OCI-LY7 (cell line): ENCODE data around the gene PHF12. TPM values are rescaled to one million over a fixed set of nuclear protein-coding genes. Genes with fewer than 3 reads are reported as not detected.

ENCODE experiments used
- BruUV-seq: library from RNA; stranded (reverse); fragments of 400-500 nt; replicated peaks from 2 replicates; lab custom pipeline; 2021; lab: Mats Ljungman, UMichigan
- CTCF ChIA-PET: fragments of 300-600 bp; sonication (Branson Sonifier 250); formaldehyde crosslinking; loops from one replicate; lab custom pipeline; 2022; ENCODE audit warnings: antibody characterized with exemption; ENCODE audit not compliant: unreplicated experiment; lab: Charles Lee
- POLR2A ChIA-PET: fragments of 300-600 bp; sonication (Branson Sonifier 250); formaldehyde crosslinking; loops from one replicate; lab custom pipeline; 2022; ENCODE audit warnings: antibody characterized with exemption; lab: Charles Lee
- DNase-seq: peaks from one replicate; pipeline ENCODE4 v3.0.0-alpha.2; 2015; ENCODE audit warnings: low spot score
- H2AFZ ChIP-seq: fragments of 200-600 bp; sonication (generic), shearing (Covaris generic); 2 replicates; pipeline ENCODE4 v1.6.1; 2014; ENCODE audit warnings: mild to moderate bottlenecking, antibody characterized with exemption, low read length, moderate library complexity
- H3K27ac ChIP-seq: fragments of 200-600 bp; sonication (generic); 2 replicates; pipeline ENCODE4 v1.5.1; 2014; ENCODE audit warnings: mixed run types, low read depth, mild to moderate bottlenecking, moderate library complexity, low read length, inconsistent platforms; ENCODE audit not compliant: poor library complexity, severe bottlenecking
- H3K36me3 ChIP-seq: fragments of 200-600 bp; sonication (generic); 2 replicates; pipeline ENCODE4 v1.6.1; 2014; ENCODE audit warnings: mild to moderate bottlenecking, antibody characterized with exemption, low read length, moderate library complexity, mixed read lengths; ENCODE audit not compliant: insufficient read depth
- H3K4me1 ChIP-seq: fragments of 200-600 bp; sonication (generic); 2 replicates; pipeline ENCODE4 v1.5.1; 2014; ENCODE audit warnings: mild to moderate bottlenecking, low read length; ENCODE audit not compliant: insufficient read depth, poor library complexity, severe bottlenecking
- H3K4me2 ChIP-seq: fragments of 200-600 bp; sonication (generic); 2 replicates; pipeline ENCODE4 v1.6.1; 2014; ENCODE audit warnings: mild to moderate bottlenecking, low read length
- H3K4me3 ChIP-seq: fragments of 200-600 bp; sonication (generic); 2 replicates; pipeline ENCODE4 v1.5.1; 2014; ENCODE audit warnings: mild to moderate bottlenecking, low read depth, low read length; ENCODE audit not compliant: poor library complexity, severe bottlenecking
- H3K79me2 ChIP-seq: fragments of 200-600 bp; sonication (generic); 2 replicates; pipeline ENCODE4 v1.6.1; 2016; ENCODE audit warnings: low read depth, mild to moderate bottlenecking, low read length, moderate library complexity, mixed read lengths; ENCODE audit not compliant: insufficient read depth
- H3K9me2 ChIP-seq: fragments of 200-600 bp; sonication (generic); 2 replicates; pipeline ENCODE4 v1.6.1; 2016; ENCODE audit warnings: mild to moderate bottlenecking, low read length, mixed read lengths; ENCODE audit not compliant: insufficient read depth
- H3K9me3 ChIP-seq: fragments of 200-600 bp; sonication (generic); 2 replicates; pipeline ENCODE4 v1.6.1; 2014; ENCODE audit warnings: mild to moderate bottlenecking, mixed run types, low read length, mixed read lengths
- H4K20me1 ChIP-seq: fragments of 200-600 bp; sonication (generic); 2 replicates; pipeline ENCODE4 v1.6.1; 2014; ENCODE audit warnings: mild to moderate bottlenecking, antibody characterized with exemption, low read length, moderate library complexity, mixed read lengths; ENCODE audit not compliant: insufficient read depth
- EZH2phosphoT487 ChIP-seq: fragments of 200-600 bp; sonication (generic); IDR thresholded peaks from 2 replicates; pipeline ENCODE4 v1.6.1; 2018; ENCODE audit warnings: low read depth, borderline replicate concordance, mild to moderate bottlenecking, mixed run types, antibody characterized with exemption, low read length, moderate library complexity, mixed read lengths
- intact Hi-C: fragments of 100-400 bp; cut with micrococcal nuclease; formaldehyde crosslinking; loops from one replicate; pipeline ENCODE4 v1.10.0; 2022; ENCODE audit not compliant: unreplicated experiment
- total RNA-seq, 2 experiments: library from RNA; depleted of rRNA in 1 of 2; stranded (reverse); fragments of >200 nt in 1 of 2; shearing (Covaris generic) in 1 of 2; gene quantifications; 2 replicates each; pipeline ENCODE4 v1.2.3, GENCODE V29; 2014 to 2022
- TF ChIP-seq, protein P1 (sequence below): fragments of 200-600 bp; sonication (generic); conservative IDR thresholded peaks from 2 replicates; pipeline ENCODE4 v1.5.1; 2014; ENCODE audit warnings: mild to moderate bottlenecking, antibody characterized with exemption, low read length, moderate library complexity, mixed read lengths

Gene PHF12
- total RNA-seq, 2 experiments from 2014 or later = 40.6 to 62.5 TPM

DNA sequence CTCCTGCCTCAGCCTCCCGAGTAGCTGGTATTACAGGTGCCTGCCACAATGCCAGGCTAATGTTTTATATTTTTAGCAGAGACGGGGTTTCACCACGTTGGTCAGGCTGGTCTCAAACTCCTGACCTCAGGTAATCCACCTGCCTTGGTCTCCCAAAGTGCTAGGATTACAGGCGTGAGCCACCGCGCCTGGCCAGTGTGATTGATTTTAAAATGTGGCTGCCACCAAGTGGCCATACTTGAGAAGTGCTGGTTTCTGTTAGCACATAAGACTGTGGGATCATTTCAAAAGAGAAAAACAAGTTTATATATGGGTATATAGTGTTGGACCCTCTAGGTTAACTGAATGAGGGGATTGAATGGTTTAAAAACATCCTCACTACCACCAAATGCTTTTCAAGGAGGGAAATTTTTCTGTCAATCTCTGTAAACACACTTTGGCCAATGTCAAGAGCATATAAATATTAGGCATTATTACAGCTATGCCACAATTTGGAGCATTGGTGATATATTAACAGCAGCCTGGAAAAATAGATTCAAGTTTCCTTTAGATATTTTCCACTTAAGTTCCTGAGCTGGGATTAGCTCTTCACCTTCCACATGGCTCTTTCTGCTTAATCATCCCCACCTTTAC is 34.9 kb downstream of the PHF12 start:
- no peak overlapping the region for H3K4me3 ChIP-seq
- no peaks in the 10 kb centered on the region for H4K20me1 ChIP-seq
- no peaks in the 10 kb centered on the region for H3K9me2 ChIP-seq
- peak; percentile 62 for DNase-seq
- H3K4me1 ChIP-seq = no peaks in the 10 kb centered on the region
- ChIA-PET POLR2A (interaction anchor here (0.7 kb wide), 1 partner anchor 63 kb away, joined by 3 read pairs; no protein-coding TSS in a partner anchor), CTCF (interaction anchor here (1.5 kb wide), 1 partner anchor 152 kb away, joined by 3 read pairs; no protein-coding TSS in a partner anchor)
- H3K9me3 ChIP-seq = no peaks in the 10 kb centered on the region
- H3K36me3 ChIP-seq = peaks cover 96% of the 10 kb centered on the region
- TF ChIP-seq, protein P1, sequence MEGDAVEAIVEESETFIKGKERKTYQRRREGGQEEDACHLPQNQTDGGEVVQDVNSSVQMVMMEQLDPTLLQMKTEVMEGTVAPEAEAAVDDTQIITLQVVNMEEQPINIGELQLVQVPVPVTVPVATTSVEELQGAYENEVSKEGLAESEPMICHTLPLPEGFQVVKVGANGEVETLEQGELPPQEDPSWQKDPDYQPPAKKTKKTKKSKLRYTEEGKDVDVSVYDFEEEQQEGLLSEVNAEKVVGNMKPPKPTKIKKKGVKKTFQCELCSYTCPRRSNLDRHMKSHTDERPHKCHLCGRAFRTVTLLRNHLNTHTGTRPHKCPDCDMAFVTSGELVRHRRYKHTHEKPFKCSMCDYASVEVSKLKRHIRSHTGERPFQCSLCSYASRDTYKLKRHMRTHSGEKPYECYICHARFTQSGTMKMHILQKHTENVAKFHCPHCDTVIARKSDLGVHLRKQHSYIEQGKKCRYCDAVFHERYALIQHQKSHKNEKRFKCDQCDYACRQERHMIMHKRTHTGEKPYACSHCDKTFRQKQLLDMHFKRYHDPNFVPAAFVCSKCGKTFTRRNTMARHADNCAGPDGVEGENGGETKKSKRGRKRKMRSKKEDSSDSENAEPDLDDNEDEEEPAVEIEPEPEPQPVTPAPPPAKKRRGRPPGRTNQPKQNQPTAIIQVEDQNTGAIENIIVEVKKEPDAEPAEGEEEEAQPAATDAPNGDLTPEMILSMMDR = peak; percentile 85
- no peak for TF ChIP-seq EZH2phosphoT487
- no peaks in the 10 kb centered on the region for H3K79me2 ChIP-seq
- intact Hi-C loops = loop anchor here (1.0 kb wide), 1 partner anchor 153 kb away; no protein-coding TSS in a partner anchor
- H3K4me2 ChIP-seq = no peak overlapping the region
- no peak overlapping the region for H3K27ac ChIP-seq
- no peak overlapping the region for H2AFZ ChIP-seq
- BruUV-seq = no TSS peak

DNA sequence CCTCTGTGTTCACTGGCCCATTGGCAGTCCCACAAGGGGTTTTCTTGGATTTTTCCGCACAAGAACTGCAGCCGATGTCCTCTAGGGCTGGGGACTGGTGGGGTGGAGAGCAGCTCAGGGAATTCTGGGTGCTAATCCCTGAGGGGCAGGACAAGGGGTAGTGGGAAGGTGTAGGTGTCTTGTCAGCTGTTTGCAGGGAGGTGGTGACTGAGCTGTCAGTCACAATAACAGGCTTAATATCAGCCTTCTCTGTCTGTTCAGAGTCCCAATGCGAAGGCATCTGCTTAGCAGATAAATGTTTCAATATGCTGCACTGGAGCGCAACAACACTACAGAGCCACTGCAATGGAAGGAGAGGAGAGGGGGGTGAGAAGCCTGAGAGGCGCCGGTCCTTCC is 38.4 kb downstream of the PHF12 start:
- peaks cover 99% of the 10 kb centered on the region for H3K36me3 ChIP-seq
- H3K4me1 ChIP-seq = no peaks in the 10 kb centered on the region
- no peak for TF ChIP-seq EZH2phosphoT487
- TF ChIP-seq, protein P1 = no peak
- no peaks in the 10 kb centered on the region for H3K9me3 ChIP-seq
- intact Hi-C loops = no loop called here
- CTCF ChIA-PET = no interaction called here
- POLR2A ChIA-PET = no interaction called here
- no peaks in the 10 kb centered on the region for H3K9me2 ChIP-seq
- no peaks in the 10 kb centered on the region for H4K20me1 ChIP-seq
- BruUV-seq = no TSS peak
- no peak for DNase-seq
- no peaks in the 10 kb centered on the region for H3K79me2 ChIP-seq
- no peak overlapping the region for H3K4me2 ChIP-seq
- H3K27ac ChIP-seq = no peak overlapping the region
- no peak overlapping the region for H2AFZ ChIP-seq
- H3K4me3 ChIP-seq = no peak overlapping the region
